C4-2B (cell line): Measurements from ENCODE around the gene HOXD8.

ENCODE experiments used
- H3K27ac ChIP-seq: fragments of 450-650 bp; 2 replicates; pipeline ENCODE4 v1.5.1; 2017
- ZFX ChIP-seq: fragments of 450-650 bp; IDR thresholded peaks from 2 replicates; pipeline ENCODE4 v1.6.1; 2017
- TF ChIP-seq, protein P1 (sequence below): fragments of 450-650 bp; conservative IDR thresholded peaks from 2 replicates; pipeline ENCODE4 v1.5.1; 2017; ENCODE audit warnings: mild to moderate bottlenecking

The HOXD8 gene

DNA sequence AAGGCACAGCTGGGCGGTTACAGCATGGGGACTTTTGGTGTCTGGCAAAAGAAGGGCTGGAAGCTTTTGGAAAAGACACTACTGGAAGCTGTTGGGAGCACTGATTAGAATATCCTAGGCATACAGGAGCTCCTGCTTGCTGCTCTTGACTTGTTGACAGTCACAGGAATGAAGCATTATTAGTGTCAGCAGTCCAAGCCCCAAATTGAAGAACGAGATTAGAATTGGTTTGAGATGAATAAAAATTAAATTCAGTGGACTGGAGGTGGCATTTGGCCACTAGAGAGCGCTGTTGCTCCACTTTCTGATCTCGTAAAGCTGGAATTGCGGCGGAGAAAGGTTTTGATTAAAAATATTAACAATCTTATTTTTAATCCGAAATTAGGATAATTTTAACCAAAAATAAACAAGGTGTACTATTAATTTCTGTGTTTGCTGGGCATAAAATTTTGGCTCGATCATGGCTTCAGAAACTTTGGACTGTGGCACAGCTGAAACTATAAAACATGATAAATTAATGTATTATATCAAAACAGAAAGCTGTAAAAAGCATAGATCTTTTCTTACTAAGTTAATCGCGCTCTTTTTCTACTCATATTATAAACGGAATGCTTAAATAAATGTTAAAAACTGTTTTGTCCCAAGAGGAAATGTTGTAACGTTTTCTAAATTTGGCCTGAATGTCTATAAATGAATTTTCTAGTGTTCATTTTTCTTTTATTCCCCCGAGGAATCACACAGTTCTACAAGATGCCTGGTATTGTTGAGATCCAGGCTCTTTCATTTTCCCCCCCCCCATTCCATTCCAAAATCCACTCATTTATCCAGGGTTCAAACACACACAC is 2.4 kb upstream of the HOXD8 start:
- TF ChIP-seq, protein P1, sequence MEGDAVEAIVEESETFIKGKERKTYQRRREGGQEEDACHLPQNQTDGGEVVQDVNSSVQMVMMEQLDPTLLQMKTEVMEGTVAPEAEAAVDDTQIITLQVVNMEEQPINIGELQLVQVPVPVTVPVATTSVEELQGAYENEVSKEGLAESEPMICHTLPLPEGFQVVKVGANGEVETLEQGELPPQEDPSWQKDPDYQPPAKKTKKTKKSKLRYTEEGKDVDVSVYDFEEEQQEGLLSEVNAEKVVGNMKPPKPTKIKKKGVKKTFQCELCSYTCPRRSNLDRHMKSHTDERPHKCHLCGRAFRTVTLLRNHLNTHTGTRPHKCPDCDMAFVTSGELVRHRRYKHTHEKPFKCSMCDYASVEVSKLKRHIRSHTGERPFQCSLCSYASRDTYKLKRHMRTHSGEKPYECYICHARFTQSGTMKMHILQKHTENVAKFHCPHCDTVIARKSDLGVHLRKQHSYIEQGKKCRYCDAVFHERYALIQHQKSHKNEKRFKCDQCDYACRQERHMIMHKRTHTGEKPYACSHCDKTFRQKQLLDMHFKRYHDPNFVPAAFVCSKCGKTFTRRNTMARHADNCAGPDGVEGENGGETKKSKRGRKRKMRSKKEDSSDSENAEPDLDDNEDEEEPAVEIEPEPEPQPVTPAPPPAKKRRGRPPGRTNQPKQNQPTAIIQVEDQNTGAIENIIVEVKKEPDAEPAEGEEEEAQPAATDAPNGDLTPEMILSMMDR, result peak; percentile 87
- no peak for TF ChIP-seq ZFX
- H3K27ac ChIP-seq, result no peak overlapping the region

DNA sequence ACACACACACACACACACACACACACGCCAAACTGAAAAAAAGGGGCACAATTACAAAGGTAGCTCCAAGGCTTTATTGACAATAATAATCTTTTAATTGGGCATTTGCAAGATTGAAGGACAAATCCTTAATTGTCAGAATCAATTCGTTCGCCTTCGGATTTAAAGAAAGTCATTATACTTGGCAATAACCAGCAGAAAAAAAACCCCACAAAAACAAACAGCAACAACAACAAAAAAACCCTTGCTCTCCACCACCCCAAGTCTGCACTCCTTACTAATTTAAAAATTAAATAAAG is 1.8 kb upstream of the HOXD8 start:
- no peak for TF ChIP-seq ZFX
- TF ChIP-seq, protein P1, result no peak
- H3K27ac ChIP-seq, result no peak overlapping the region

DNA sequence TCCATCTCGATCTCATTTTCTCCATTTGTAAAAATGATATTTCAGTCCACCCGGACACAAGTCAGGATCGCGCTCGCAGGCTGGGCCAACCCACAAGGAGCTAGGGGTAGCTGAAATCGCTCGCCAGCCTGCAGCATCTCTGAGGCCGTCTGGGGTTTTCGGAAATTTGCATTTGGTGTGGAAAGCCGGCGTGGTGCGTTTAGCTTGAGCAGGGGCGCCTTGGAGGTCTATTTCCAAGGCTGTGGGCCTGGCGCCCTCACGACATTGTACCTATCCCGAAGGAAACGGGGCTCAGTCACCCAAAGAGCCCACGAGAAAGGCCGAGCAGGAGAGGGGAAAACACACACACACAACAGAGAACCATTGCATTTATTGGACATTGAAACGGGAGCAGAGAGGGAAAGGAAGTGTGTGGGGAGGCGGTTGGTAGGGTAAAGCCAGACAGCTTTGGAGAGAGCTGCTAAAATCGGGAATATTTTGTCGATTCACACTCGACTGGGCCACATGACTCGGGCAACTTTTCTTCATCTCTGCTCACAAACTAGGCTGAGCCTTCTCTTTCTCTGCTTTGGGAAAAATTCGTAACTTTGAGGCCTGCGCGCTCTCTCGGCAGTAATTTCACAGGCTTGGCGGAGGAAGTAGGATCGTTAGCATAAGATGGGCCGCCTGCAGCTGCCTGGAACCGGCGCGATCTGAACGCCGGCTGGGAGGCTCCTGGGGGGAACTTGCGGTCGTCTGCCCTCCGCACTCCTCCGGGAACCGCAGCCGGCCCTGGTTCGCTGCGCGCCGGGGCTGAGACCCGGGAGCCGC is 1.1 kb upstream of the HOXD8 start:
- no peak overlapping the region for H3K27ac ChIP-seq
- TF ChIP-seq, protein P1, result no peak
- no peak for TF ChIP-seq ZFX

DNA sequence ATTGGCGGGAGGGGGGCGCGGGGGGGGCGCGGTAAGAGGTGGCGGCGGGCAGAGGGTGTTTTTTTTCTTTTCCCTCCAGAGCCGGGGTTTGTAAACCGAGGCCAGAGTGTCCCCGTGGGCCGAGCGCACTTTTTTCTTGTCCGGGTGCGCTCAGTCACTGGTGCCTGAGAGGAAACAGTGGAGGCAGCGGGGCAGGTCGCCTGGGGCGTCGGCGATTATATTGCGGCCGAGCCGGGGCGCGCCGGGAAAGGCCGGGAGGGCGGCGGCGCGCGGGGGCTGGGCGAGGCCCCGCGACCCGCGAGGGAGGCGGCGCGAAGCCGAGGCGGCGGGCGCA is 275 bp downstream of the HOXD8 start:
- no peak overlapping the region for H3K27ac ChIP-seq
- TF ChIP-seq ZFX, result no peak
- TF ChIP-seq, protein P1, result no peak

- H3K27ac ChIP-seq, result no peak overlapping the region
- no peak for TF ChIP-seq ZFX
- TF ChIP-seq, protein P1, result no peak
Measured at GRCh38 chr2:176130147-176130956, 847 bp downstream of the HOXD8 start.

GRCh38 chr2:176130957-176131847 is 1.7 kb downstream of the HOXD8 start:
- TF ChIP-seq, protein P1, result no peak
- TF ChIP-seq ZFX, result no peak
- no peak overlapping the region for H3K27ac ChIP-seq
